Breast epithelium (tissue), 4 donors: Measurements from ENCODE around the gene TDRD10. TPM values are rescaled to one million over a fixed set of nuclear protein-coding genes. Genes with fewer than 3 reads are reported as not detected.

Experiments used
- DNase-seq, 2 donors: peaks; one replicate each; pipeline ENCODE4 v3.0.0-alpha.2; 2019; ENCODE audit warnings: low spot score in 2 of 2
- H3K27ac ChIP-seq, 2 donors: fragments of 200-600 bp; sonication (generic) in 1 of 2; one replicate each; pipeline ENCODE4 v1.5.1; 2016 to 2019; ENCODE audit warnings: mild to moderate bottlenecking in 1 of 2
- H3K27me3 ChIP-seq, 2 donors: fragments of 200-600 bp; sonication (generic) in 1 of 2; one replicate each; pipeline versions ENCODE4 v1.5.1 to v1.6.0; 2017 to 2019; ENCODE audit warnings: control low read depth in 1 of 2, mild to moderate bottlenecking in 1 of 2
- H3K36me3 ChIP-seq: fragments of 200-600 bp; one replicate; pipeline ENCODE4 v1.5.1; 2019
- H3K4me1 ChIP-seq, 2 donors: fragments of 200-600 bp; sonication (generic); one replicate each; pipeline ENCODE4 v1.5.1; 2016 to 2019; ENCODE audit warnings: control low read depth in 1 of 2
- H3K4me3 ChIP-seq, 3 donors: fragments of 200-600 bp; sonication (generic); 1 replicate in 2 of 3; 2 replicates in 1 of 3; pipeline ENCODE4 v1.5.1; 2016 to 2019; ENCODE audit warnings: mild to moderate bottlenecking in 3 of 3, moderate library complexity in 2 of 3
- H3K9me3 ChIP-seq, 2 donors: fragments of 200-600 bp; sonication (generic) in 1 of 2; one replicate each; pipeline ENCODE4 v1.5.1; 2016 to 2019; ENCODE audit warnings: control low read depth in 1 of 2
- CTCF ChIP-seq, 3 donors: fragments of 450-650 bp; IDR thresholded peaks; one replicate each; pipeline ENCODE4 v1.5.1; 2016 to 2017; ENCODE audit warnings: antibody characterized with exemption in 3 of 3, mild to moderate bottlenecking in 3 of 3, moderate library complexity in 3 of 3
- POLR2A ChIP-seq: fragments of 450-650 bp; IDR thresholded peaks from one replicate; pipeline ENCODE4 v1.6.1; 2016; ENCODE audit warnings: antibody characterized with exemption, mild to moderate bottlenecking, moderate library complexity
- POLR2AphosphoS5 ChIP-seq, 3 donors: sonication (generic); formaldehyde crosslinking; IDR thresholded peaks; one replicate each; pipeline ENCODE4 v1.6.1; 2017; ENCODE audit warnings: antibody characterized with exemption in 3 of 3
- intact Hi-C: fragments of 100-400 bp; cut with DNase I; formaldehyde crosslinking; loops from one replicate; pipeline ENCODE4 v1.15.1; 2023; ENCODE audit warnings: low total_unique reads
- total RNA-seq, 3 donors: library from RNA; depleted of rRNA; stranded (reverse); fragments of >200 nt; gene quantifications; one replicate each; pipeline ENCODE4 v1.1.0, GENCODE V29; 2016

Gene TDRD10
- total RNA-seq, 3 donors from 2014 or later: 2.9 to 5.6 (median 5.6) TPM

GRCh38 chr1:154568157-154568815 lies 66.3 kb downstream of the TDRD10 start:
- intact Hi-C loops: no loop called here
- TF ChIP-seq POLR2AphosphoS5 (IDR thresholded peaks at IDR 0.05) (no peak), CTCF (IDR thresholded peaks at IDR 0.05) (no peak), POLR2A (no peak)
- H3K4me3 ChIP-seq: peak overlapping the region in 2 of 3 donors; percentile 47 to 48

GRCh38 chr1:154571244-154571963 lies 69.4 kb downstream of the TDRD10 start:
- DNase-seq: no peak
- no peaks in the 10 kb centered on the region for H3K27me3 ChIP-seq
- intact Hi-C loops: no loop called here

More at GRCh38 chr1:154568157-154568815, 66.3 kb downstream of the TDRD10 start:
- H3K36me3 ChIP-seq: no peaks in the 10 kb centered on the region
- no peaks in the 10 kb centered on the region for H3K4me1 ChIP-seq
- no peaks in the 10 kb centered on the region for H3K27me3 ChIP-seq
- H3K27ac ChIP-seq: no peak overlapping the region
- no peaks in the 10 kb centered on the region for H3K9me3 ChIP-seq
- DNase-seq: no peak

GRCh38 chr1:154571964-154572288 lies 69.9 kb downstream of the TDRD10 start:
- intact Hi-C loops: no loop called here
- H3K4me3 ChIP-seq: no peak overlapping the region
- TF ChIP-seq POLR2AphosphoS5 (IDR thresholded peaks at IDR 0.05) (no peak), CTCF (IDR thresholded peaks at IDR 0.05) (no peak), POLR2A (no peak)
- no peaks in the 10 kb centered on the region for H3K36me3 ChIP-seq
- no peaks in the 10 kb centered on the region for H3K27me3 ChIP-seq
- H3K27ac ChIP-seq: no peak overlapping the region
- no peak for DNase-seq
- H3K9me3 ChIP-seq: no peaks in the 10 kb centered on the region
- H3K4me1 ChIP-seq: no peaks in the 10 kb centered on the region

More at GRCh38 chr1:154571244-154571963, 69.4 kb downstream of the TDRD10 start:
- H3K27ac ChIP-seq: no peak overlapping the region
- no peaks in the 10 kb centered on the region for H3K4me1 ChIP-seq
- no peak overlapping the region for H3K4me3 ChIP-seq
- no peak for TF ChIP-seq POLR2AphosphoS5 (IDR thresholded peaks at IDR 0.05)
- no peak for TF ChIP-seq CTCF (IDR thresholded peaks at IDR 0.05)
- TF ChIP-seq POLR2A: no peak
- H3K36me3 ChIP-seq: no peaks in the 10 kb centered on the region
- no peaks in the 10 kb centered on the region for H3K9me3 ChIP-seq

- Histone ChIP-seq H3K9me3 (no peaks in the 10 kb centered on the region), H3K4me3 (no peak overlapping the region), H3K36me3 (no peaks in the 10 kb centered on the region), H3K27me3 (no peaks in the 10 kb centered on the region), H3K4me1 (no peaks in the 10 kb centered on the region), H3K27ac (no peak overlapping the region)
- TF ChIP-seq CTCF (IDR thresholded peaks at IDR 0.05) (no peak), POLR2AphosphoS5 (IDR thresholded peaks at IDR 0.05) (no peak), POLR2A (no peak)
- no peak for DNase-seq
- intact Hi-C loops: no loop called here
These were observed 70.6 kb downstream of the TDRD10 start for GRCh38 chr1:154572468-154573167.

GRCh38 chr1:154573168-154573510 lies 71.1 kb downstream of the TDRD10 start:
- no peak for TF ChIP-seq POLR2A
- TF ChIP-seq POLR2AphosphoS5 (IDR thresholded peaks at IDR 0.05): no peak
- no peak for TF ChIP-seq CTCF (IDR thresholded peaks at IDR 0.05)
- H3K4me1 ChIP-seq: no peaks in the 10 kb centered on the region
- no peaks in the 10 kb centered on the region for H3K9me3 ChIP-seq
- intact Hi-C loops: no loop called here
- H3K27ac ChIP-seq: no peak overlapping the region
- no peaks in the 10 kb centered on the region for H3K27me3 ChIP-seq
- no peak for DNase-seq
- no peaks in the 10 kb centered on the region for H3K36me3 ChIP-seq
- H3K4me3 ChIP-seq: no peak overlapping the region
